Thyroid gland (tissue), 4 donors: ENCODE measurements around the gene MANEA.

Experiments used
- CTCF ChIP-seq, 6 experiments: fragments of 200-600 bp in 3 of 6; fragments of 450-650 bp in 3 of 6; sonication (generic) in 3 of 6; IDR thresholded peaks; one replicate each; pipeline ENCODE4 v1.5.1; 2016 to 2019; ENCODE audit warnings: antibody characterized with exemption in 6 of 6, mild to moderate bottlenecking in 2 of 6, inconsistent platforms in 1 of 6, moderate library complexity in 1 of 6
- POLR2A ChIP-seq, 2 donors: fragments of 450-650 bp; IDR thresholded peaks; one replicate each; pipeline ENCODE4 v1.6.1; 2017; ENCODE audit warnings: antibody characterized with exemption in 2 of 2, mild to moderate bottlenecking in 2 of 2, moderate library complexity in 1 of 2

- no peak for TF ChIP-seq CTCF (IDR thresholded peaks at IDR 0.05)
- no peak for TF ChIP-seq POLR2A (IDR thresholded peaks at IDR 0.05)
Measured at GRCh38 chr6:95576218-95576997, 927 bp upstream of the MANEA start.
